ENCODE data around the gene TRAF7.
"Not testable (repeated sequence)": the region's sequence is repeated elsewhere in the genome, so short reads cannot be mapped to it uniquely, and the experiment has no call there.

- not testable (repeated sequence) for TF ChIP-seq CTCF (conservative IDR thresholded peaks at IDR 0.05); ZFX (IDR thresholded peaks at IDR 0.05)
Observed at GRCh38 chr16:2109872-2110271, 45.7 kb upstream of the TRAF7 start.
